Measurements from ENCODE around the gene ZBTB44.
"Not testable (repeated sequence)": the region's sequence is repeated elsewhere in the genome, so short reads cannot be mapped to it uniquely, and the experiment has no call there.

Gene ZBTB44

GRCh38 chr11:130338667-130339066, 23.9 kb upstream of the ZBTB44 start:
- in situ Hi-C loops (cut with HindIII; ENCODE audit: low sequenced_read_pairs), result no loop called here
- DNase-seq (ENCODE audit: low read depth, low spot score), result no peak
- H3K4me3 ChIP-seq (ENCODE audit: low read depth, low read length), result no peak overlapping the region
- TF ChIP-seq CTCF (IDR thresholded peaks at IDR 0.05; ENCODE audit: low read depth, low read length), result no peak

- no peak overlapping the region for H3K4me3 ChIP-seq (ENCODE audit: low read depth, low read length)
- in situ Hi-C loops (cut with HindIII; ENCODE audit: low sequenced_read_pairs), result no loop called here
- no peak for DNase-seq (ENCODE audit: low read depth, low spot score)
- no peak for TF ChIP-seq CTCF (IDR thresholded peaks at IDR 0.05; ENCODE audit: low read depth, low read length)
These were observed 22.8 kb upstream of the ZBTB44 start for GRCh38 chr11:130337281-130338089.

GRCh38 chr11:130331397-130331796, 16.7 kb upstream of the ZBTB44 start:
- in situ Hi-C loops (cut with HindIII; ENCODE audit: low sequenced_read_pairs); H3K4me3 ChIP-seq (ENCODE audit: low read depth, low read length); DNase-seq (ENCODE audit: low read depth, low spot score): not testable (repeated sequence)

GRCh38 chr11:130330101-130330684, 15.5 kb upstream of the ZBTB44 start:
- in situ Hi-C loops (cut with HindIII; ENCODE audit: low sequenced_read_pairs), result no loop called here
- H3K4me3 ChIP-seq (ENCODE audit: low read depth, low read length), result no peak overlapping the region
- no peak for DNase-seq (ENCODE audit: low read depth, low spot score)
- TF ChIP-seq CTCF (IDR thresholded peaks at IDR 0.05; ENCODE audit: low read depth, low read length), result no peak

GRCh38 chr11:130328420-130328819, 13.7 kb upstream of the ZBTB44 start:
- no peak overlapping the region for H3K4me3 ChIP-seq (ENCODE audit: low read depth, low read length)
- DNase-seq (ENCODE audit: low read depth, low spot score), result no peak
- TF ChIP-seq CTCF (IDR thresholded peaks at IDR 0.05; ENCODE audit: low read depth, low read length), result no peak
- in situ Hi-C loops (cut with HindIII; ENCODE audit: low sequenced_read_pairs), result no loop called here

GRCh38 chr11:130327716-130328115, 13.0 kb upstream of the ZBTB44 start:
- no peak for DNase-seq (ENCODE audit: low read depth, low spot score)
- TF ChIP-seq CTCF (IDR thresholded peaks at IDR 0.05; ENCODE audit: low read depth, low read length), result no peak
- in situ Hi-C loops (cut with HindIII; ENCODE audit: low sequenced_read_pairs), result no loop called here
- no peak overlapping the region for H3K4me3 ChIP-seq (ENCODE audit: low read depth, low read length)

GRCh38 chr11:130325691-130326090, 11.0 kb upstream of the ZBTB44 start:
- no peak for DNase-seq (ENCODE audit: low read depth, low spot score)
- no peak for TF ChIP-seq CTCF (IDR thresholded peaks at IDR 0.05; ENCODE audit: low read depth, low read length)
- in situ Hi-C loops (cut with HindIII; ENCODE audit: low sequenced_read_pairs), result no loop called here
- no peak overlapping the region for H3K4me3 ChIP-seq (ENCODE audit: low read depth, low read length)

Measured in astrocyte of the spinal cord (primary cell).